Retinal pigment epithelial cell (primary cell): ENCODE results near the gene TOMM70.
"Not testable (repeated sequence)": the region's sequence is repeated elsewhere in the genome, so short reads cannot be mapped to it uniquely, and the experiment has no call there.

ENCODE experiments used
- DNase-seq: peaks from one replicate; pipeline ENCODE4 v3.0.0-alpha.2; 2010; ENCODE audit warnings: low read depth
- H3K4me3 ChIP-seq: 2 replicates; pipeline ENCODE4 v1.5.1; 2011; ENCODE audit warnings: mild to moderate bottlenecking, low read length, control low read depth, moderate library complexity
- CTCF ChIP-seq: conservative IDR thresholded peaks from 2 replicates; pipeline ENCODE4 v1.5.1; 2011; ENCODE audit warnings: low read depth, low read length, control low read depth, inconsistent platforms

The TOMM70 gene

GRCh38 chr3:100354850-100355249 is 46.0 kb downstream of the TOMM70 start:
- no peak overlapping the region for H3K4me3 ChIP-seq
- TF ChIP-seq CTCF, result no peak
- no peak for DNase-seq

DNA sequence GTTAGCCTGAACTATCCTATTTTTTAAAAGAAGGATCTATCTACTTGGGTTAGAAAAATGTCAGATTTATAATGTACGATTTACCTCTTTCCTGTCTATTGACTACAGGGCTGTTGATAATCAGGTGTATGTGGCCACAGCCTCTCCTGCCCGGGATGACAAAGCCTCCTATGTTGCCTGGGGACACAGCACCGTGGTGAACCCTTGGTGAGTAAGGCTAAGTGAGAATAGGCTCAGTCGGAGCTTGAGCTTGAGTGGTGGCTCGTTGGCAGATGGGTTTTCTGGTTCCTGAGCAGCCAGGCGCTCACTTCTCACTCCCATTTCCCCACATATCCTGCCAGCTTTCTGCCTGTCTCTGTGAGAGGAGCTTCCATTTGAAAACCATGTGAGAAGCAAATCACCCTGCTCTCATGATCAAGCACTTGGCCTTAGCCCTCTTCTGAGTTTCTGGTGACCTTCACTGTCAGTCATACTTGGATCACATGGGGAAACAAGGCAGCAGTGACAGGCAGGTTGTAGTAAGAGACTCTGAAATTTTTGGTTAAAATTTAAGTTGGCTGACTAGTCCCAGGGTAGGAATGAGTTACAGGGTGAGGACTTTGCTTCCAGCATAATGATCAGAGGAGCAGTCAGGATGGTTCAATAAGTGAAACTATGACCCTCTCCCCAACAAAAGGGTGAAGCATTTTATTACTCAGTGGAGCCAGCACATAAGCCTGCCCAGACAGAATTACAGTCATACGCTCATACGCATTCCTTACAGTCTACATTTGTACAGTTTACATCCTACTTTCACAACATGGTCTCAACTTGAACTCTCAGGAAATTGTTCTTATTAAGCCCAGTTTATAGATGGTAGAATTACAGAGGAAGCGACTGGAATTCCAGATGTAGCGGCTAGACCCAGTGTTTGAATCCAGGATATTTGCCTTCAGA is 48.3 kb downstream of the TOMM70 start:
- DNase-seq, result no peak
- no peak overlapping the region for H3K4me3 ChIP-seq
- TF ChIP-seq CTCF, result no peak

- H3K4me3 ChIP-seq, DNase-seq: not testable (repeated sequence)
These were observed 49.1 kb downstream of the TOMM70 start for GRCh38 chr3:100351770-100352169.

GRCh38 chr3:100348727-100349126 is 52.2 kb downstream of the TOMM70 start:
- H3K4me3 ChIP-seq, result no peak overlapping the region
- DNase-seq, result no peak
- TF ChIP-seq CTCF, result no peak

DNA sequence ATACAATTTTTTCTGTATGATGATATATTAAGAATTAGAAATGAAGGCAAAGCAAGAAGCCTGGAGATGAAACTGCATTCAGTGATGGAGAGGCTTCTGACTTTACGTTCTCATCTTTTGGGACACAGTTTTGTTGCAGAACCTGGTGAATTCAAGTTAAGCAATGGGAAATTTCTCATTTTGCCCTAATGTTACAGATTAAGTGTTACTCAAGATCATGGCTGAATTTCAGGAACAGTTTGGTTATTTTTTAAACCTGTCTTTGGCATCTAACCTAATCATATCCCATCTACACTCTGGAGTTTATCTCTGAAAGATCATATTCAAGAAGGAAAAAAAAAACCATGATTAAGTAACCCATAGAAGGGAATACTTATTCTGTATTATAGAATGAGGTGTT is 60.4 kb downstream of the TOMM70 start:
- H3K4me3 ChIP-seq, result no peak overlapping the region
- no peak for TF ChIP-seq CTCF
- no peak for DNase-seq

DNA sequence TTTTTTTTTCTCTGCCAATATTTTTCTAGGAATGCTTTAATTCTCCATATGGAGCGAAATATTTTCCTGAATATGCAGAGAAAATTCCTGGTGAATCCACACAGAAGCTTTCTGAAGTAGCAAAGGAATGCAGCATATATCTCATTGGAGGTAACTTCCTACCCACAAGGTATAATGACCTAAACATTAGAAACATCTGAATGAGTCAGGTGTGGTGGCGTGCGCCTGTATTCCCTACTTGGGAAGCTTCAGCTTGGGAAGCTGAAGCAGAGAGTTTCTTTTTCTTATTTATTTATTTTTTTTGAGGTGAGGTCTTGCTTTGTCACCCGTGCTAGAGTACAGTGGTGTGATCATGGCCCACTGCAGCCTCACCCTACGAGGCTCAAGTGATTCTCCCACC is 61.1 kb downstream of the TOMM70 start:
- no peak for DNase-seq
- TF ChIP-seq CTCF, result no peak
- H3K4me3 ChIP-seq, result no peak overlapping the region

GRCh38 chr3:100338911-100339310 is 62.0 kb downstream of the TOMM70 start:
- no peak overlapping the region for H3K4me3 ChIP-seq
- DNase-seq, result no peak
- no peak for TF ChIP-seq CTCF

DNA sequence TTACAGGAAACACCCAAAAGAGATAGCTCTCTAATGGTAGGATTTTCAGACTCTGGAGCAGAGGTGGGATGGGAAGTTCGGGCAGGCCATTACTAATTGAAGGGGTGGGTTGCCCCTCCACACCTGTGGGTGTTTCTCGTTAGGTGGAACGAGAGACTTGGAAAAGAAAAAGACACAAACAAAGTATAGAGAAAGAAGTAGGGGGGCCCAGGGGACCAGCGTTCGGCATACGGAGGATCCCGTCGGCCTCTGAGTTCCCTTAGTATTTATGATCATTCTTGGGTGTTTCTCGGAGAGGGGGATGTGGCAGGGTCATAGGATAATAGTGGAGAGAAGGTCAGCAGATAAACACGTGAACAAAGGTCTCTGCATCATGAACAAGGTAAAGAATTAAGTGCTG is 64.7 kb downstream of the TOMM70 start:
- not testable (repeated sequence) for H3K4me3 ChIP-seq, DNase-seq
